Activated naive CD4-positive, alpha-beta T cell treated with anti-CD3 and anti-CD28 coated beads, Interleukin-2, amount 50 U/mL, for 16 hours (primary cell): ENCODE measurements around the gene ENTPD2.
A peak's percentile ranks its signal among the peaks of the same experiment; 100 is the strongest.

Source experiments
- DNase-seq: peaks from one replicate; pipeline ENCODE4 v3.0.0-alpha.2; 2020

The ENTPD2 gene

DNA sequence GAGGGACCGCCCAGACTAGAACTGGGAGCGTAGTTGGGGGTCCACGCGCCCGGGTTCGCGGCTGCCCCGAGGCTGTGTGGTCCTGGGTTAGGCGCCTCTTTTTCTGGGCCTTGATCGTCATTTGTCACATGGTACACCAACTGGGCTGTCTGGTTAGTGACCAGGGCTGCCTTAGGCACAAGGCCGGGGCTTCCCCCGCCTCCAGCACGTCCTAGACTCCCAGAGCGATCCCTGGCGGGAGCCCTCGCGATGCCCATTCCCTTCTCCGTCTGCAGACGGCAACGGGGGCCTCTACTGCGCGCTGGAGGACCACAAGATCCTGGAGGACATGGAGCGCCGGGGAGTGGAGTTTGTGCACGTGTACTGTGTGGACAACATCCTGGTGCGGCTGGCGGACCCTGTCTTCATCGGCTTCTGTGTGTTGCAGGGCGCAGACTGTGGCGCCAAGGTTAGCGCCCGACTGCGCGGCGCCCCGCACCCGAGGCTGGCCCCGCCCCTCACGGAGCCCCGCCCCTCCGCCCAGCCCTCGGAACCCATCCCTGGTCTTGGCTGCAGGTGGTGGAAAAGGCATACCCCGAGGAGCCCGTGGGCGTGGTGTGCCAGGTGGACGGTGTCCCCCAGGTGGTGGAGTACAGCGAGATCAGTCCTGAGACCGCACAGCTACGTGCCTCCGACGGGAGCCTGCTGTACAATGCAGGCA is 25.0 kb upstream of the ENTPD2 start:
- DNase-seq, result no peak

DNA sequence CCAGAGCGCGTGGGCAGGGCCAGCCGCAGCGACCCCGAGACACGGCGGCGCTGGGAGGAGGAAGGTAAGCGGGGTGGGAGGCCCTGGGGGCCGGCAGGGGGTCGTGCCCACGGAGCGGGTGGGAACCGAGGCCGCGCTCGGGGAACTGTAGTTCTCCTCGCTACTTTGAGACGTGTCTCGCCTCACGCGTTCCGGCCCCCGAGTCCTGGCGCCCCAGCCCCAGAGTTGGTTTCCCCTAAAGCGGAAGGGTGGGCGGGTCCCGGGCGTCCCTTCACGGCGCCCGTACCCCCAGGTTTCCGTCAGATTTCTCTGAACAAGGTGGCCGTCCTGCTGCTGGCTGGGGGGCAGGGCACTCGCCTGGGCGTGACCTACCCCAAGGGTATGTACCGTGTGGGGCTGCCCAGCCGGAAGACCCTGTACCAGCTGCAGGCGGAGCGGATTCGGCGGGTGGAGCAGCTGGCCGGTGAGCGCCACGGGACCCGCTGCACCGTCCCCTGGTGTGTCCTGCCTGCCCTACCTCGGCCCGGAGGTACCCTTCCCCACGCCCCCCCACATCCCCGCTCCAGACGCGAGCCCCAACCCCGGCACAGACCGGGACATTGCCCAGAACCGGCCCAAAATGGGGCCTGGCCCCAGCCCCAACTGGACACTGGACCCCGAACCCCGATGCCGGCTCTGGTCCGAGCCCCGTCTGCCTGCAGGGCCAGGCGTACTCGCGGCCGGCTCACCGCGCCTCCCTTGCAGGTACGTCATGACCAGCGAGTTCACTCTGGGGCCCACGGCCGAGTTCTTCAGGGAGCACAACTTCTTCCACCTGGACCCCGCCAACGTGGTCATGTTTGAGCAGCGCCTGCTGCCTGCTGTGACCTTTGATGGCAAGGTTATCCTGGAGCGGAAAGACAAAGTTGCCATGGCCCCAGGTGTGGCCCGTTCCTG is 24.2 kb upstream of the ENTPD2 start:
- DNase-seq, result peak; percentile 30

DNA sequence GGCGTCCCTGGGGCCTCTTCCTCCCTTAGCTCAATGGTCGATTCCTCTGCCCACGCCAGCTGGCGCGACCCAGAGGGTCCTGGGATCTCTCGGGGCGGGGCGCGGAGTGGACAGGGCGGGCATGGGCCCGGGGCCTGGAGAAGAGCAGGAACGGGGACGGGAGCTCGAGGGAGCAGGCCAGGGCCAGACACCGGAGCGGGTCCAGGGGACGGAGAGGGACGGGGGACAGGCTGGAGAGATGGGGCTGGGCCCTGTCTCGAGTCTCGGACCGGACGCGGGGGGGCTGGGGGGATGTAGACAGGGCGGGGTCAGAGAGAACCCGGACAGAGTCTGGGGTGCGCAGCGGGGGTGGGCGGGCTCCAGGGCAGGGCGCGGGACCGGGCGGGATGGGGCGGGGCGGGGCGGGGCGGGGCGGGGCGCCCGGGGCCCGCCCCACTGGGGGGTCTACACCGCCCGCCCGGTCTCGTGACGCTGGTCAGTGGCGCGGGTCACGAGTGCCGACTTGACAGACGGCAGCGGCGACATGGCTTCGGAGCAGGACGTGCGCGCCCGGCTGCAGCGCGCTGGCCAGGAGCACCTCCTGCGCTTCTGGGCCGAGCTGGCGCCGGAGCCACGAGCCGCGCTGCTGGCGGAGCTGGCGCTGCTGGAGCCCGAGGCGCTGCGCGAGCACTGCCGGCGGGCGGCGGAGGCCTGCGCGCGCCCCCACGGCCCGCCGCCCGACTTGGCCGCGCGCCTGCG is 23.3 kb upstream of the ENTPD2 start, which contains the start of gene UAP1L1:
Gene UAP1L1 (plus strand): TSS at position 508 of the 738 bp plus-strand sequence. CDS start 16 bp downstream, at position 524.
- peak; percentile 45 for DNase-seq

DNA sequence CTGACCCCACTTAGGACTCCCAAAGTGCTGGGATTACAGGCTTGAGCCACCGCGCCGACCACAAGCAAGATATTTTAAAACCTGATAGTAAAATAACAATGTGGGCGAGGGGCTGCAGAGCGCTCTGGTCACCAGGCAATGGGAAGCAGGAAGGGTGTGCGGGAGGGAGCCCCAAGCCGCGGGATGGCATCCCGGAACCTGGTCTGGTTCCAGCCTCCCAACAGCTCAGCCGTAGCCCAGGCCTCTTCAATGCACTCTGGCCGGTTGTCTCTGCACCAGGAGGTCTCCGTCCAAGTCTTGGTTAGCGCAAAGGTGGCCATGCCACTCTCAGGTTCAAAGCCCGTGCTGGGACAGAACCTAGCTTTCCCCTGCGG is 22.8 kb upstream of the ENTPD2 start:
- no peak for DNase-seq

DNA sequence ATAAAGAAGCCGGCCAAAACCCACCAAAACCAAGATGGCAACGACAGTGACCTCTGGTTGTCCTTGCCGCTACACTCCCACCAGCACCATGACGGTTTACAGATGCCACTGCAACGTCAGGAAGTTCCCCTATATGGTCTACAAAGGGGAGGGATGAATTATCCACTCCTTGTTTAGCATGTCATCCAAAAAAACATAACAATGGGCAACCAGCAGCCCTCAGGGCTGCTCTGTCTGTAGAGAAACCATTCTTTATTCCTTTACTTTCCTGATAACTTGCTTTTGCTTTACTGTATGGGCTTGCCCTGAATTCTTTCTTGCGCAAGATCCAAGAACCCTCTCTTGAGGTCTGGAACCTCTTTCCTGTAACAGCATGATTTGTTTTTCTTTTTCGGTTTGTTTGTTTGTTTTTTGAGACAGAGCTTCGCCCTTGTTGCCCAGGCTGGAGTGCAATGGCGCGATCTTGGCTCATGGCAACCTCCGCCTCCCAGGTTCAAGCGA is 21.5 kb upstream of the ENTPD2 start:
- no peak for DNase-seq

DNA sequence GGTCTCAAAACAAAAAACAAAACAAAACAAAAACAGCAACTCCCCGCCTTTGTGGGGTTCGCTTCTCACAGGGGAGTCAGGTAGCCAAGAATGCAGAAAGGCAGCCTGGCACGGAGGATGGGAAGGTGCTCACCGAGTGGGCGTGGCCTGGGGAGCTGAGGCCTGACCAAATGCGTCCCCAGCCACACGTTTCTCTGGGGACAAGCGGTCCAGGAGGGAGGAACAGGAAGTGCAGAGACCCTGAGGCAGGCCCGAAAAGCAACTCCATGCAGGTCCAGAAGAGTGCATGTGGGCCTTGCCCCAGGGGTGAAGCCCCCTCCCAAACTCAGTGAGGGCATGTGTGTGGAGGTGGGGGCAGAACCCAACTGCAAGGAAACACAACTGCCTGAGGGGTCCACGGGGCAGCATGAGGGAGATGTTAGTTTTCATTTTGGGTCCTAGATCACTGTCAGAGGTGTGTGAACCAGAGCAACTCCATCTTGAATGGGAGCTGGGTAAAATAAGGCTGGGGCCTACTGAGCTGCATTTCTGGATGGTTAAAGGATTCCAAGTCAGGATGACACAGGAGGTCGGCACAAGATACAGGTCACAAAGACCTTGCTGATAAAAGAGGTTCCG is 20.9 kb upstream of the ENTPD2 start:
- no peak for DNase-seq

DNA sequence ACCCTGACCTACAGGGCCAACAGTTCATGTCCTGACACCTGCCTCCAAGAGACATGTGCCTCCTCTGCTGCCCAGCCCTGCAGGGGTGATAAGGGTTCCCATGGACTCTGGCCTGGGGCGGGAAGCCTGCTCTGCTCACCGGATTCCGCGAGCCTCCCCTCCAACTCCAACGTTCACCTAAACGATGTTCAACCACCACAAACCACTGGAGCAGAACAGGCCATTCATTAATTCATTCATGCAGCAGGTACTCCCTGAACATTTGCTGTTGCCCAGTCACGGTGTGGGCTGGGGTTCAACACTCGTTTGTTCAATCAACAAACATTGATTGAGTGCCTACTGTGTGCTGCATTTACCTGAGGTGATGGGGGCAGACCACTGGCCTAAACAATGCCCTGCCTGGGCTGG is 20.1 kb upstream of the ENTPD2 start:
- no peak for DNase-seq

DNA sequence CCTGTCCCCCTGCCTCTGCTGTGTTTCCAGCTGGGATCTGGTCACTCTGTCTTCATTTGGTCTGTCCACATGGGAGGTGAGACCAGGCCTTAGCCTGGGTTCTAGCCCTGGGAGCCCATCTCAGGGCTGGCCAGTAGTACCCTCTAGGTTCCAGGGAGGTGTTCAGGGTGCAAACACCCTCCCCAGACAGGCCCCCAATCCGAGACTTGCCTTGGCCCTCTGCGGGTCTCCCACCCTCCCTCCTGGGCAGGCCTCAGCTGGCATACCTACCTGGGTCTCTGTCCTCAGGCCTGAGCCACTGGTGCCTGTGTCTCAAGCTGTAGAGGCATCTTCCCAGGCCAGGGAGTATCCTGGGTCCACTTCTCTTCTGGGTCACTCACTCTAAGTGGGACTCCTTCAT is 17.4 kb upstream of the ENTPD2 start:
- DNase-seq, result no peak

DNA sequence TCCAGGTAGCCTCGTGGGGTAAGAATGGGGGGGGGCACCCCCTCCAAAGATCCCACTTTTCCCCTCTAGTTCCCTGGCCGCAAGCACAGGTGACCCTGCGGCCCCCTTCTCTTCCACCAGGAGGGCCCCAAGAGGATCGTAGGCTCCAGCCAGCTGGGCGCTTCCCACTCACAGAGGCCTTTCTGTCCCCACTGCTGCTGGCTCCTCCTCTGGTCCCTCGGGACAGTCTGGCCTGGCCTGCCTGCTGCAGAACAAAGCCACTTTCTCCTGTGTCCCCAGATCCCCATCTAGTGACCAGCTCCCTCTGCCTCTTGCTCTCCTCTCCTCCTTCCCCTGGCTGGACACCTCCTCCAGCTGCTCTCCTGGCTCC is 17.0 kb upstream of the ENTPD2 start:
- DNase-seq, result no peak

DNA sequence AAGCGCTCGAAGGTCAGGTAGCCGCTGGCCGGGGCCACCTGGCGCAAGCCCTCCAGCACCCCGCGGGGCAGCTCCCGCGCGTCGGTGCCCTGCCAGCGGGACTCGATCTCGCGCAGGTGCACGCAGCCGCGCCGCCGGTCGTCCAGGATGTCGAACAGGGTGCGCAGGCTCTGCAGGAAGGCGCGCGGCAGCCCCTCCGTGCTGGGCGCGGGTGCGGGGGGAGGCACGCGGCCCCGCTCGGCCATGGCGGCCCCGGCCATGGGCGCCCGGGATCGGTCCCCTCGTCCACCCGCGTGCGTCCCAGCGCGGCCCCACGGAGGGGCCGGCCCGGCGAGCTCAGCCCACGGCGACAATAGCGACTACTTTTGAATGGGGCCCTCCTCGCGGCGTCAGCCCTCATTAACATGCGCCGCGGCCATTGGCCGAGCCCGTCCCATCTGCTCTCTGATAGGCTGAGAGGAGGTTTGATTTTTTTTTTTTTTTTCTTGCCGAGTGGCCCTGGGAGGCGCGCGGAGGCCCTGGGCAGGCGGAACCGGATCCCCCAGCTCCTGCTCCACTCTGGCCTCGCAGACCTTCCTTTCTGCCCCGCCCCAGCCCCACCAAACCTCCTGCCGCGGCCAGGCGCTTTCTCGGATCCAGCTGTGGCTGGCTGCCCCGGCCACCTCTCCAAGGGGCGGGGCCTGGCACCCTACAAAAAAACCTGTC is 16.5 kb upstream of the ENTPD2 start, which contains the start of gene SAPCD2:
Gene SAPCD2 (minus strand): TSS at position 357 of the 705 bp plus-strand sequence. CDS start 97 bp downstream, at position 260.
- peak; percentile 85 for DNase-seq

DNA sequence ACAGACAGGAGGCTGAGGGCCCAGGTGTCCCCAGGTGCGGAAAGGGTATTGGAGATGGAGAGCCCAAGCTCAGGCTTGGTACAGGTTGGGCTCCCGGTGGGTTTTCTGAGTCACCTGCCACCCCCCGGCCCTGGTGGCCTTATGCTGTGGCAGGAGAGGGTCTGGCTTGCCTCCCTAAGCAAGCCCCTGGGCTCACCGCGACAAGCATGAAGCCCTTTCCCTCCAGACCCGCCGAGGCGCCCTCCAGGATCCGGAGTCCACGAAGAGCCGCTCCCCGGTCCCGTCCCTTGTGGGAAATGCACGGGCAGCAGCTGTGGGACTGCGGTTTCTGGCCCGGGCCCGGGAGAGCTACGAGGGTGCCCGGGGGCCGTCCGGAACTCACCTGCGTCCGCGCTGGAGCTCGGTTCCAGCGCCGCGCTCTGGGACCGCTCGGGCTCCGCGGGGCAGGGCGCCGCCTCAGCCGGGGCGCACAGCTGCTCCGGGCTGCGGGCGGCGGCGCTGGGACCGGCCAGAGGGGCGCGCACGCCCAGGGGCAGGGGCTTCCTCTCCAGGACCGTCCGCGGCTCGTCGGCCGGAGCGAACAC is 15.7 kb upstream of the ENTPD2 start:
- no peak for DNase-seq

DNA sequence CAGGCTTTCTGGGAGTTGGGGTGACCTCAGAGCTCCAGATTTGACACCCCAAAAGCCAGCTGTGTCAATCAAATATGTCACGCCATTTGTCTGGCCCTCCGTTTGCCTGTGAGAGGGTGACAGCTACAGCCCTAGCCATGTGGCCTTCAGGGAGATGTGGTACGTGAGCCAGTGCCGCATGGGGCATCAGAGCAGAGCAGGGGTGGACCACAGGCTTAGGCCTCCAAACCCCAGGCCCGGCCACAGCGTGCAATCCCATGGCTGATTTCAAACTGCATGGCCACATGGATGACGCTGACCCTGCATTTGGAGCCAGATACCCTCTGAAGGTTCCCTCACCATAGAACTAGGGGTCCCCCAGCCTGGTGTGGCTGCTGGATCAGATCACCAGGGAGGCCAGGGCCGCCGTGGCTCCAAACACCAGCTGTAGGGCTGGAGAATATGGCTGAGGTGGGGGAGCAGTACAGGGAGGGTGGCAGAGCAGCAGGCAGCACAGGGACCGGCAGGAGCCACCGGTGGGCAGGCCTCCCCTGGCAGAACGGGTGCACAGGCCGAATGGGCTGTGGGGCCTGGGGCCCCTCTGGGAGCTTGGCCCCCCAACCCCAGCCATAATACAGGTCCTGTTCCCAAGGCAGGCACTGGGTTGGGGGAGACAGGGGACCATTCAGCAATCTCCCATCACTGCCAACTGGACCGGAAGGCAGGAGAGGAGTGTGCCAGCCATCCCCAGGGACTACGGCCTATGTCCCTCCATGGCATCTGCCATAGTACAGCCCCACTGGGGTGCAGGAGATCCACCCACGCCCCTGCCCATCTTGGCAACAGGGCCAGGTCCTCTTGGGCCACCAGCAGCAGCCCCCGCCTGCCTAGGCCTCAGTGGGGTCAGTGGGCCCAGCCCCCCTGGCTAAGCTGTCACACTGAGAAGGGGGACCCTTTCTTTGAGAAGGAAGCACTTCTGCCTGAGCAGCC is 15.0 kb upstream of the ENTPD2 start:
- DNase-seq, result no peak

DNA sequence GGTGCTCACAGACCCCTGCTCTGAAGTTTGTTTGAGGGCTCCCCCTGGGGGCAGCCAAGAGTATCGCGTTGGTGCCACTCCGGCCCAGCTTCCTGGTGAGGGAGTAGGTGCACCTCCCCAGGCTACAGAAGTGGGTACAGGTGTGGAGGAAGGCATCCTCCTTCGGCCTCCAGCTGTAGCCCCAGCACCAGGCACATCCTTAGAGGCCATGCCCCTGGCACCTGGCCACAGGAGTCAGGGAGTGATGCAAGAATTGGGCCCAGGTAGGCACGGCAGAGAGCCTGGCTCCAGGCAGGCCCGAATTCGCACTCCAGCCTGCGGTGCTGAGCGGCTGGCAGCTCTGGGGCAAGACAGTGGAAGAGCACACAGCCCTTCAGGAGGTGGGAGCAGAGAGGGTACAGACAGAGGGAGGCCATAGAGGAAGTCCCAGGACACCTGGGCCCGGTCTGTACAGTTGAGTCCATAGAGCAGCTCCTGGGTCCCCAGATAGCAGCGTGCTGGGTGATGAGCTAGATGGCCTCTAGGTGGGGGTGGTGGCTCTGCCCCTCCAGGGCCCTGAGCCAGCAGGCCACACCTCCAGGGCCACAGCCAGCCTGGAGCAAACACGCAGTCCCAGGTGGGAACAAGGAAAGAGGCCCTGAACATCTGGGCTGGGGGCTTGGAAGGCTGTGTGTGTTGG is 14.1 kb upstream of the ENTPD2 start:
- peak; percentile 86 for DNase-seq

DNA sequence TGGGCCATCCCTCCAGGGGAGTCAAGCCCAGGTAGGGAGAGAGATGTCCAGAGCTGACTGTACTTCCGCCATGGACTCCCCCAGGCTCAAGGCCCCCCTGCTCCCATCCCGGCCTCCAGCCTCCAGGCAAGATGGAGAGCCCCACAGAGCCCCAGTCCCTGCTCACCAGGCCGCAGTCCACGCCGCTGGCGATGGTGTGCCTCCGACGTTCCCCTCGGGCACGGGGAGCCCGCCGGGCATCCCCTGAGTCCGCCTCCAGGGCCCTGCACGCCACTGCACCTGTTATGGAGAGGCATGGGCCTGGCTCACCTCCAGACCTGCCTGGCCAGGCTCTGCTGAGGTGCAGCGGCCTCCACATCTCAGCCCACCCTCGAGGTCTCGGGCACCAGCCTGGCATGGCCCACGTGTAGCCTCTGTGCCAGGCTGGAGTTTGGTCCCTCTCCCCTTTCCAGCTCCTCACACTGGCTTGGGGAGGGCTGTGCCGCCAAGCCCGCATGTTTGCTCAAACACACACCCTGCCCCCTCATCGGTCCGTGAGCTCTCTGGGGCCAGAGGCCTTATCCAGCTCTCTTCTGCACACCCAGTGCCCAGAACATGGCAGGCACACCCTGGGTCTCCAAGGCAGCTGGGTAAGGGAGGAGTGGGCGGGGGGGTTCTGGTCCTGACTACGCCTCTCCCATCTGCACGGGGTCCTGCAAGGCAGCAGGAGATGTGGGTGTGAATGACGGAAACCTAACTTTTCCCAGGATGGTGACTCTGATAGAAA is 12.4 kb upstream of the ENTPD2 start:
- DNase-seq, result no peak

DNA sequence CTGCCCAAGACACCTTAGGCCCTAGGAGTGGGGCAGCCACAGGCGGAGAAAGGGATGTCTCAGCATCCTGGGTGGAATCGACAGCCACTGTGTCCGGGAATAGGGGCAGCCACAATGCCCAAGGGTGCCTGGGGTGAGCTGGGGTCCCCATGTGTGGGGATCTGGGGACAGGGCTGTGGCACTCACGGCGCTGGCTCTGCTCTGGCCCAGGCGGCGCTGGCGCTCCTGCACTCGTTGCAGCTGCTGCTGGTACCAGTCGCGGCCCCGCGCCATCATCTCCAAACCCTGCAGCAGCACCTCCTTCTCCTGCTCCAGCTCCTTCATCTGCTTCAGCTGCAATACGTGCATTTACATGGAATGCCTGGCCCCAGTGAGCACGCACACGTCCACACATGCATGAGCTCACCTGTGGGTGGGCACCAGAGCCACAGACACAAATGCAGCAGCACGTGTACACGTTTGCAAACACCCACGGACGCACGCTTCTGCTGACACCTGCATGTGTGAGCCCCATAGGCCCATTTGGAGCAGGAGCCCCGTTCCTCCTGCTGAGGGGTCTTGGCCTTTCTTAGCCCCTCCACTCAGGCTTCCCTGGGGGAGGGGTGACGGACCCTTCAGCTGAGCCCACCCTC is 11.6 kb upstream of the ENTPD2 start:
- DNase-seq, result no peak

DNA sequence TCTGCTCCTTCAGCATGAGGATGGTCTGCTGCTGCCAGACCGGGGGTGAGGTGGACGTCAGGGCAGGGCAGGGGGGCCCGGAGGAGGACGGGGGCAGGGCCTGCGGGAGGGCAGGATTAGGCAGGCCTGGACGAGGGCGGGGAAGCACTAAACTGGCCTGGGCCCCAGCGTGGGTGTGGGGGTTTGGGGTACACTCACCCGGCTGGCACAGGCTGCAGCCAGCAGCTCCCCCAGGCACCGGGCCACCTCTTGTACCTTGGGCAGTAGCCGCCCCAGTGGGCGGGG is 11.0 kb upstream of the ENTPD2 start:
- no peak for DNase-seq

DNA sequence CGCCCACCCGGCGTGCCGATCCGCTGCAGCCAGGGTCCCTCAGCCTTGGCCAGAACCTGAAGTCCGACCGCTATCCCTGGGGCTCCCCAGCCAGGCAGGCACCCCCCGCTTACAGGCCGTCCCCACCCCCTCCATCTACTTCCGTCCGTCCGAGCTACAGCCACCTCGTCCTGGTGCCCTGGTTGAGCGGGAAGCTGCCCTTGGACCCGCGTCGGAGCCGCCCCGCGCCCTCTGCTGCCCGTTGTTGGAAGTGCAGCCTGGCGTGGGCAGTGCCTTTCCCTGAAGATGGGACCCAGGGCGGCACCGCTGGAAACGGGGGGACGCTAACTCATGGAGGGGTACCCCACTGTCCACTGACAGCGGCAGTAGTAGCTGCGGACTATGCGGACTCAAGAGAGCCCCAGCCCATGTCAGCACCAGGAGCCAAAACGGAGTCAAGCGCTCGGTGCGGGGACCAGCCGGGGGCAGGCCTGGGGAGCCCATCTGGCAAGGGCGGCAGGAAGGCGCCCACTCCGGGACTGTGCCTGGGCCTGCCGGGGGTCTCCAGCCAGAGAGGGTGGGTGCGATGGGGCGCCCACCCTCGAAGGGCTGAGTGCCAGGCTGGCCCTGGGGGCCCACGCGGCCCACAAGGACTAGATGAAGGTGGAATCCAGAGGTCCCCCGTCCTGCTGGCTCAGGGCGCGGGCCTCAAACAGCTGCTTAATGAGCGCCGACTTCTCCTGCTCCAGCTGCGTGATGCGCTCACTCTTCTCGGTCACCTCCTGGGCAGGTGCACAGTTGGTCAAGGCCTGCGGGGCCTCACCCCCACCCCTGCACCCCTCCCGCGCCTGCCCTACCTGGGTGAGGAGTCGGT is 10.4 kb upstream of the ENTPD2 start:
- DNase-seq, result peak; percentile 68
